Breast epithelium (tissue), 3 donors: ENCODE measurements around the gene PLOD2.

Source experiments
- POLR2A ChIP-seq: fragments of 450-650 bp; IDR thresholded peaks from one replicate; pipeline ENCODE4 v1.6.1; 2016; ENCODE audit warnings: antibody characterized with exemption, mild to moderate bottlenecking, moderate library complexity
- POLR2AphosphoS5 ChIP-seq, 3 donors: sonication (generic); formaldehyde crosslinking; IDR thresholded peaks; one replicate each; pipeline ENCODE4 v1.6.1; 2017; ENCODE audit warnings: antibody characterized with exemption in 3 of 3
- TF ChIP-seq, protein P1 (sequence below), 3 donors: fragments of 450-650 bp; IDR thresholded peaks; one replicate each; pipeline ENCODE4 v1.5.1; 2016 to 2017; ENCODE audit warnings: antibody characterized with exemption in 3 of 3, mild to moderate bottlenecking in 3 of 3, moderate library complexity in 3 of 3

DNA sequence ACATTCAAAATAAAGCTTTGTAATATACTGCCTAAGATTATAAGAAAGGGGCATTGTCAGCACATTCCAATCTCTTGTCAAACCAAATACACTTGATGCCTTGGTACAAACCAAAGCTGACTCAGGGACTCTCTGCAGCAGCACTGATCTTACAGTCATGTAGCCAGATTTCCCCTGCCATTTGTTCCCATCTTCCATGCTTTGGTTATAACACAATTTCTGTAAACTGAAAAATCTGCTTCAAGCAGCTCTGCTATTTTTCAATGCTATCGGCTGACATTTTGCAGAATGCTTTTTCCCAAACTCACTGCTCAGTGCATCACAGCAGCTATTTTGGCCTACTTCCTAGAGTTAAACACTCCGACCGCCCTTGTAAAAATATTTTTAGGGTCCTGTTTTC is 18.2 kb downstream of the PLOD2 start:
- TF ChIP-seq, protein P1, sequence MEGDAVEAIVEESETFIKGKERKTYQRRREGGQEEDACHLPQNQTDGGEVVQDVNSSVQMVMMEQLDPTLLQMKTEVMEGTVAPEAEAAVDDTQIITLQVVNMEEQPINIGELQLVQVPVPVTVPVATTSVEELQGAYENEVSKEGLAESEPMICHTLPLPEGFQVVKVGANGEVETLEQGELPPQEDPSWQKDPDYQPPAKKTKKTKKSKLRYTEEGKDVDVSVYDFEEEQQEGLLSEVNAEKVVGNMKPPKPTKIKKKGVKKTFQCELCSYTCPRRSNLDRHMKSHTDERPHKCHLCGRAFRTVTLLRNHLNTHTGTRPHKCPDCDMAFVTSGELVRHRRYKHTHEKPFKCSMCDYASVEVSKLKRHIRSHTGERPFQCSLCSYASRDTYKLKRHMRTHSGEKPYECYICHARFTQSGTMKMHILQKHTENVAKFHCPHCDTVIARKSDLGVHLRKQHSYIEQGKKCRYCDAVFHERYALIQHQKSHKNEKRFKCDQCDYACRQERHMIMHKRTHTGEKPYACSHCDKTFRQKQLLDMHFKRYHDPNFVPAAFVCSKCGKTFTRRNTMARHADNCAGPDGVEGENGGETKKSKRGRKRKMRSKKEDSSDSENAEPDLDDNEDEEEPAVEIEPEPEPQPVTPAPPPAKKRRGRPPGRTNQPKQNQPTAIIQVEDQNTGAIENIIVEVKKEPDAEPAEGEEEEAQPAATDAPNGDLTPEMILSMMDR (IDR thresholded peaks at IDR 0.05), result no peak
- TF ChIP-seq POLR2A (no peak), POLR2AphosphoS5 (IDR thresholded peaks at IDR 0.05) (no peak)
